Measurements from ENCODE around the gene POMGNT2.
"Not testable (repeated sequence)": the region's sequence is repeated elsewhere in the genome, so short reads cannot be mapped to it uniquely, and the experiment has no call there.

POMGNT2 gene

GRCh38 chr3:43075904-43076661 lies 29.8 kb downstream of the POMGNT2 start:
- DNase-seq = no peak

- DNase-seq = no peak
Observed at GRCh38 chr3:43074901-43075689, 30.8 kb downstream of the POMGNT2 start.

GRCh38 chr3:43074482-43074881 lies 31.4 kb downstream of the POMGNT2 start:
- DNase-seq = no peak

GRCh38 chr3:43073836-43074220 lies 32.1 kb downstream of the POMGNT2 start:
- DNase-seq = no peak

- DNase-seq = no peak
Observed at GRCh38 chr3:43073116-43073835, 32.6 kb downstream of the POMGNT2 start.

GRCh38 chr3:43072361-43072760 lies 33.5 kb downstream of the POMGNT2 start:
- no peak for DNase-seq

GRCh38 chr3:43071313-43071893 lies 34.5 kb downstream of the POMGNT2 start:
- DNase-seq = no peak

GRCh38 chr3:43070670-43071069 lies 35.2 kb downstream of the POMGNT2 start:
- not testable (repeated sequence) for DNase-seq

- no peak for DNase-seq
Observed at GRCh38 chr3:43063114-43063513, 42.8 kb downstream of the POMGNT2 start.

- no peak for DNase-seq
Observed at GRCh38 chr3:43062564-43063040, 43.3 kb downstream of the POMGNT2 start.

- DNase-seq = no peak
Observed at GRCh38 chr3:43062040-43062563, 43.8 kb downstream of the POMGNT2 start.

GRCh38 chr3:43061101-43061895 lies 44.6 kb downstream of the POMGNT2 start:
- DNase-seq = no peak

GRCh38 chr3:43059456-43059855 lies 46.4 kb downstream of the POMGNT2 start:
- no peak for DNase-seq

- no peak for DNase-seq
Observed at GRCh38 chr3:43055806-43056770, 49.8 kb downstream of the POMGNT2 start.

- no peak for DNase-seq
Observed at GRCh38 chr3:43055393-43055792, 50.5 kb downstream of the POMGNT2 start.

GRCh38 chr3:43054754-43055153 lies 51.1 kb downstream of the POMGNT2 start:
- DNase-seq = no peak

GRCh38 chr3:43053291-43053690 lies 52.6 kb downstream of the POMGNT2 start:
- DNase-seq = no peak

GRCh38 chr3:43048470-43048869 lies 57.4 kb downstream of the POMGNT2 start:
- DNase-seq = no peak

- DNase-seq = no peak
Observed at GRCh38 chr3:43046583-43046982, 59.3 kb downstream of the POMGNT2 start.

- DNase-seq = not testable (repeated sequence)
Observed at GRCh38 chr3:43045079-43045478, 60.8 kb downstream of the POMGNT2 start.

GRCh38 chr3:43043793-43044192 lies 62.1 kb downstream of the POMGNT2 start:
- no peak for DNase-seq

All from activated T-cell treated with anti-CD3 and anti-CD28 coated beads for 4 hours (primary cell).